Measurements from ENCODE around the gene ACADS. TPM values are rescaled to one million over a fixed set of nuclear protein-coding genes. Genes with fewer than 3 reads are reported as not detected.

The ACADS gene
- total and polyA plus RNA-seq, 9 of the 15 experiments (the other 6 are each of a cell fraction or from before 2014, with no cell fraction given): 0.06 to 20.3 (median 8.8) TPM

DNA sequence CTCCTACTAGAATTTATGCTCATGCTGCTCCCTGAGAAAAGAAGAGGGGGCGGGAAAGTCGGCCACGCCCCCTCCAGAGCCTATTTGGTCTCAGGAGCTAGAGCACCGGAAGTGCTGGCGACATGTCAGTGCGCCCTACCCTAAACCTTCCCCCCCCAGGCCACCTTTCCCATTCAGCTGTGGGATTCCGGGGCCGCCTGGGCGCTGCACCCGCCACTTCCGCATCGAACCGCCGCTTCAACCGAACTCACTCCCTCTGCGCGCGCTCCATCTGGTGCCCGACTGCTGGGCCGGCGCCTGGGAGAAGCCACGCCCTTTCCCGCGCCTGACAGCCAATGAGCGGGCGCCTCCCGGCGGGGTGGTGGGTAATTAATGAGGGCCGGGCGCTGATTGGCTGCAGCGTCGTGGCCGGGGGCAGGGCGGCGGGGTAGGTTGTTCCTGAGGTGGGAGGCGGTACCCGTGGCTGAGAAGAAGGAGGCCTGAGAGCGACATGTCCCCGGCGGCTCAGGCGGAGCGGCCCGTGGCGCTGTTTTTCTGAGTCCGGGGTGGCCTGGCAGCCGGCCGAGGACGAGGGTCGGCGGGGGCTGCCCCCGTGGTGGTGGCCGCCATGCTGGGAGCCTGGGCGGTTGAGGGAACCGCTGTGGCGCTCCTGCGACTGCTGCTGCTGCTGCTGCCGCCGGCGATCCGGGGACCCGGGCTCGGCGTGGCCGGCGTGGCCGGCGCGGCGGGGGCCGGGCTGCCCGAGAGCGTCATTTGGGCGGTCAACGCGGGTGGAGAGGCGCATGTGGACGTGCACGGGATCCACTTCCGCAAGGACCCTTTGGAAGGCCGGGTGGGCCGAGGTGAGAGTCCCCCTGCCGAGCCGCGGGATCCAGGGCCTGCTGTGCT is 38.7 kb upstream of the ACADS start, which contains the start of gene MLEC (continued):
- TF ChIP-seq, protein P1, sequence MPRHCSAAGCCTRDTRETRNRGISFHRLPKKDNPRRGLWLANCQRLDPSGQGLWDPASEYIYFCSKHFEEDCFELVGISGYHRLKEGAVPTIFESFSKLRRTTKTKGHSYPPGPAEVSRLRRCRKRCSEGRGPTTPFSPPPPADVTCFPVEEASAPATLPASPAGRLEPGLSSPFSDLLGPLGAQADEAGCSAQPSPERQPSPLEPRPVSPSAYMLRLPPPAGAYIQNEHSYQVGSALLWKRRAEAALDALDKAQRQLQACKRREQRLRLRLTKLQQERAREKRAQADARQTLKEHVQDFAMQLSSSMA (CRISPR knock-in tag; IDR thresholded peaks at IDR 0.05): peak; percentile 89
- TF ChIP-seq BCL6 (CRISPR knock-in tag; IDR thresholded peaks at IDR 0.05) (no peak), CBFA2T3 (IDR thresholded peaks at IDR 0.05) (no peak), CBX1 (IDR thresholded peaks at IDR 0.05; ENCODE audit: low read depth) (peak; percentile 62; the same call in 1 of the 2 replicates), ELF2 (CRISPR knock-in tag; IDR thresholded peaks at IDR 0.05) (peak; percentile 96), BDP1 (IDR thresholded peaks at IDR 0.05; ENCODE audit: insufficient read depth, insufficient read length) (no peak), FOXK1 (CRISPR knock-in tag; IDR thresholded peaks at IDR 0.05; ENCODE audit: borderline replicate concordance) (0 out of 2 replicates have a peak, but pooled peaks have one; percentile 46), MCM2 (IDR thresholded peaks at IDR 0.05; ENCODE audit: low read depth) (no peak), CCAR2 (IDR thresholded peaks at IDR 0.05; ENCODE audit: low read depth, low read length) (no peak), MAFG (tag; conservative IDR thresholded peaks at IDR 0.05) (no peak), ZNF695 (CRISPR knock-in tag; IDR thresholded peaks at IDR 0.05) (no peak), ETS1 (conservative IDR thresholded peaks at IDR 0.05; ENCODE audit: control insufficient read depth, low read depth, low read length) (no peak; the same call in 1 of the 2 replicates), EHMT2 (IDR thresholded peaks at IDR 0.05) (no peak), E2F8 (IDR thresholded peaks at IDR 0.05; ENCODE audit: low read depth, partially characterized antibody) (peak; percentile 89), ZNF354B (CRISPR knock-in tag; IDR thresholded peaks at IDR 0.05) (no peak), E2F3 (CRISPR knock-in tag; IDR thresholded peaks at IDR 0.05) (no peak; the same call in 1 of the 2 replicates), ZNF282 (CRISPR knock-in tag; IDR thresholded peaks at IDR 0.05) (no peak)
- TF ChIP-seq, protein P2, sequence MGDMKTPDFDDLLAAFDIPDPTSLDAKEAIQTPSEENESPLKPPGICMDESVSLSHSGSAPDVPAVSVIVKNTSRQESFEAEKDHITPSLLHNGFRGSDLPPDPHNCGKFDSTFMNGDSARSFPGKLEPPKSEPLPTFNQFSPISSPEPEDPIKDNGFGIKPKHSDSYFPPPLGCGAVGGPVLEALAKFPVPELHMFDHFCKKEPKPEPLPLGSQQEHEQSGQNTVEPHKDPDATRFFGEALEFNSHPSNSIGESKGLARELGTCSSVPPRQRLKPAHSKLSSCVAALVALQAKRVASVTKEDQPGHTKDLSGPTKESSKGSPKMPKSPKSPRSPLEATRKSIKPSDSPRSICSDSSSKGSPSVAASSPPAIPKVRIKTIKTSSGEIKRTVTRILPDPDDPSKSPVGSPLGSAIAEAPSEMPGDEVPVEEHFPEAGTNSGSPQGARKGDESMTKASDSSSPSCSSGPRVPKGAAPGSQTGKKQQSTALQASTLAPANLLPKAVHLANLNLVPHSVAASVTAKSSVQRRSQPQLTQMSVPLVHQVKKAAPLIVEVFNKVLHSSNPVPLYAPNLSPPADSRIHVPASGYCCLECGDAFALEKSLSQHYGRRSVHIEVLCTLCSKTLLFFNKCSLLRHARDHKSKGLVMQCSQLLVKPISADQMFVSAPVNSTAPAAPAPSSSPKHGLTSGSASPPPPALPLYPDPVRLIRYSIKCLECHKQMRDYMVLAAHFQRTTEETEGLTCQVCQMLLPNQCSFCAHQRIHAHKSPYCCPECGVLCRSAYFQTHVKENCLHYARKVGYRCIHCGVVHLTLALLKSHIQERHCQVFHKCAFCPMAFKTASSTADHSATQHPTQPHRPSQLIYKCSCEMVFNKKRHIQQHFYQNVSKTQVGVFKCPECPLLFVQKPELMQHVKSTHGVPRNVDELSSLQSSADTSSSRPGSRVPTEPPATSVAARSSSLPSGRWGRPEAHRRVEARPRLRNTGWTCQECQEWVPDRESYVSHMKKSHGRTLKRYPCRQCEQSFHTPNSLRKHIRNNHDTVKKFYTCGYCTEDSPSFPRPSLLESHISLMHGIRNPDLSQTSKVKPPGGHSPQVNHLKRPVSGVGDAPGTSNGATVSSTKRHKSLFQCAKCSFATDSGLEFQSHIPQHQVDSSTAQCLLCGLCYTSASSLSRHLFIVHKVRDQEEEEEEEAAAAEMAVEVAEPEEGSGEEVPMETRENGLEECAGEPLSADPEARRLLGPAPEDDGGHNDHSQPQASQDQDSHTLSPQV (IDR thresholded peaks at IDR 0.05): no peak
- TF ChIP-seq, protein P3, sequence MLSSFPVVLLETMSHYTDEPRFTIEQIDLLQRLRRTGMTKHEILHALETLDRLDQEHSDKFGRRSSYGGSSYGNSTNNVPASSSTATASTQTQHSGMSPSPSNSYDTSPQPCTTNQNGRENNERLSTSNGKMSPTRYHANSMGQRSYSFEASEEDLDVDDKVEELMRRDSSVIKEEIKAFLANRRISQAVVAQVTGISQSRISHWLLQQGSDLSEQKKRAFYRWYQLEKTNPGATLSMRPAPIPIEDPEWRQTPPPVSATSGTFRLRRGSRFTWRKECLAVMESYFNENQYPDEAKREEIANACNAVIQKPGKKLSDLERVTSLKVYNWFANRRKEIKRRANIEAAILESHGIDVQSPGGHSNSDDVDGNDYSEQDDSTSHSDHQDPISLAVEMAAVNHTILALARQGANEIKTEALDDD (IDR thresholded peaks at IDR 0.05): no peak

Data from K562 (cell line).